Measurements from ENCODE around the gene PAK1.

PAK1 gene

GRCh38 chr11:77332259-77332658 is 141.6 kb downstream of the PAK1 start:
- no peak for TF ChIP-seq CTCF (IDR thresholded peaks at IDR 0.05)
- H3K27ac ChIP-seq: no peak overlapping the region

DNA sequence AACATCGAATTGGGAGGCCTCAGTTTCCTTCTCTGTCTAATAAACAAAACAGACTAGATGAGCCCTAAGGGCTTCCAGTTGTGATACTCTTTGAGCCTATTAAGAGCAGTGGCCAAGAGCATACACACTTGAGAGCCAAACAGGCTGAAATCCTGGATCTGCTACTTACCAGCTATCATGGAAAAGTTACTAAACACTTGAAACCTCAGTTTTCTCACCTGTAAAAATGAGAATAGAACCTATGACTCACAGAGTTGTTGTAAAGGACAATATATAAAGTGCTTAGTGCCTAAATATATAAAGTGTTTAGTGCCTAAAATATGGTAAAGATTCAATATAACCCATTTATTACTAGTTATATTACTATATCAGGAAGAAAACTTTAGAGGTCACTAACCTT is 148.7 kb downstream of the PAK1 start:
- no peak for TF ChIP-seq ZFX (IDR thresholded peaks at IDR 0.05; ENCODE audit: borderline replicate concordance)
- no peak for TF ChIP-seq CTCF (IDR thresholded peaks at IDR 0.05)
- no peak overlapping the region for H3K27ac ChIP-seq

- no peak for TF ChIP-seq CTCF (IDR thresholded peaks at IDR 0.05)
- no peak for TF ChIP-seq ZFX (IDR thresholded peaks at IDR 0.05; ENCODE audit: borderline replicate concordance)
- H3K27ac ChIP-seq: no peak overlapping the region
Observed at GRCh38 chr11:77324508-77324907, 149.4 kb downstream of the PAK1 start.

DNA sequence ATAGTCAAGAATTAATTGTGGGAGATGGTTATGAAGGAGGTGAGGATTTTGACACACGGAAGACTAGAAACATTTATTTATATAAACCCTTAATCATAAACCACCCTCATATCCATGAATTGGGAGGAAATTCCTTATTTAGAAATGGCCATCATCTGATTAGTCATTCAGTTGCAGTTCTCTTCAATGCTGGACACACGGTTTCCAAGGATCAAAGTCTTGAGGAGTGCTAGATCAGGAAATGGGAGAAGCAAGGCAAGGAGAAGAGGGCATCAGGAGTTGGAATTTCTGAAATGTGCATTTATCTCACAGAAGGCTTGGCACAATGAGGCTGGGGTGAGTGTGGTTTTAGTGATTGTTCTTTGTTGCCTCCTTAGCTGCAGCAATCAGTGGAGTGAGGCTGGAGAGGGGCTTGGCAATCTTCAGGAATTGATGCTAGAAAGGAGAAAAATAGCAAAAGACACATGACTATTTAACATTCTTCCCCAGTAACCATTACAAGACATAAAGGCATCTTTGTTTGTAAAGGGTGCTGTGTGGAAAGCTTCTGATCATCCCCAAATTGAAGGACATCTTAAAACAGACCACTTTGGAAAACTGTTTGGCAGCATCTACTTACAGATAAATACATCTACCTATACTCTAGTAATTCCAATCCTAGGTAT is 150.8 kb downstream of the PAK1 start:
- TF ChIP-seq CTCF (IDR thresholded peaks at IDR 0.05) (no peak), ZFX (IDR thresholded peaks at IDR 0.05; ENCODE audit: borderline replicate concordance) (no peak)
- H3K27ac ChIP-seq: no peak overlapping the region

DNA sequence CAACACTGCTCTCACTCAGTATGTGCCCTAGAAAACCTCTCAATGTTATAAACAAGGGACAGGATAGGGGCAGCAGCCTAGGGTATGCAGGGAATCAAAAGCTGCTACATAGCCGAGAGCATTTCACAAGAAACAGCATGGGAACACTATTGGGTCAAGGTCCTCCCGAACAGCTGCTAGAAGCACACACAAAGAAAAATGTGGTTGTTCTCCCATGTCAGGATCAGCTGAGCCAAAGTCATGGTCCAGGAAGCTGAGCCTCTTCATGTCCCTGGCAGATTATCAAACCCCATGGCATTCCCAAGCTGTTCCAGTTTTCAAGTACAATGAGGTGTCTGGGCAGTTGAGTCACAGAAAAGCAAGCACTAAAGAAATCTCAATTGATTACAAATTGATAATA is 151.4 kb downstream of the PAK1 start:
- TF ChIP-seq CTCF (IDR thresholded peaks at IDR 0.05): no peak
- no peak for TF ChIP-seq ZFX (IDR thresholded peaks at IDR 0.05; ENCODE audit: borderline replicate concordance)
- H3K27ac ChIP-seq: no peak overlapping the region

DNA sequence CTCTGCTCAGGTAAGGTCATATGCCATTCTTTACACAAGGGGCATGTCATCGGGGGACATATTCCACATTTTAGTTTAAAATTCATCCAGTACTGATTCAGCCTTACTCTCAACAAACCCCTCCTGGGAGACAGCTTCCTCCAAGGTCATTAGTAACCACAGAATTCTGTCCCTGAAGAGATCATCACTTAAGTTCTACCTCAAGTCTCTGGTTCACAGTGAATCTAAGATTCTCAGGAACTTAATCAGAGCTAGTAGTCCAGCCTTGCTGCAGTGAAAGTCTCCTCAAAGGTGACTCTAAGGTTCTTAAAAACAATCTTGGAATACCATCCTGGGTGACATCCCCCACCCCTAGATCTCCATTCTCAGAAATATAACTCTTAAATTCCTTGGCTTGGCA is 153.5 kb downstream of the PAK1 start:
- no peak overlapping the region for H3K27ac ChIP-seq
- no peak for TF ChIP-seq CTCF (IDR thresholded peaks at IDR 0.05)
- no peak for TF ChIP-seq ZFX (IDR thresholded peaks at IDR 0.05; ENCODE audit: borderline replicate concordance)

GRCh38 chr11:77318600-77318999 is 155.3 kb downstream of the PAK1 start:
- no peak for TF ChIP-seq CTCF (IDR thresholded peaks at IDR 0.05)
- TF ChIP-seq ZFX (IDR thresholded peaks at IDR 0.05; ENCODE audit: borderline replicate concordance): no peak
- no peak overlapping the region for H3K27ac ChIP-seq
